D341Med (cell line): ENCODE measurements around the gene CELF2.

ENCODE experiments used
- DNase-seq: peaks from one replicate; pipeline ENCODE4 v3.0.0; 2012; ENCODE audit warnings: low spot score

The CELF2 gene

DNA sequence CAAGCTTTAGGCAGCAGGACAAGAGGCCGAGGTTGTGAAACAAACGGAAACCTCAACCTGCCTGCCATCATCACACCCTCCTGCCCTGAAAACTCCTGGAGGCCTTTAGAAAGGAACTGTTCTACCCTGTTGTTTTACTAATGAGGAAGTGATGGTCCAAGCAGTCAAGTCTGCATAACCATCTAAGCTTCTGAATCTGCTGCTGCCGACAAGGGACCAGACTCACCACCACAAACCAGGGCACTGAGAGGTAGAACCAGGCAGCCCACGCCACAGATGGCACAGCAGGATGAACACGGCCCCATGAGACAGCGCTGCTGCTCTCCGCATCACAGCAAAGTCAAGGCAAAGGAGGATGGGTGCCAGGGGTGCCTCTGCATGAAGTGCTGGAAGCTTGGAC is 209.4 kb downstream of the CELF2 start:
- no peak for DNase-seq

GRCh38 chr10:11229893-11230292 is 212.2 kb downstream of the CELF2 start:
- DNase-seq = no peak

DNA sequence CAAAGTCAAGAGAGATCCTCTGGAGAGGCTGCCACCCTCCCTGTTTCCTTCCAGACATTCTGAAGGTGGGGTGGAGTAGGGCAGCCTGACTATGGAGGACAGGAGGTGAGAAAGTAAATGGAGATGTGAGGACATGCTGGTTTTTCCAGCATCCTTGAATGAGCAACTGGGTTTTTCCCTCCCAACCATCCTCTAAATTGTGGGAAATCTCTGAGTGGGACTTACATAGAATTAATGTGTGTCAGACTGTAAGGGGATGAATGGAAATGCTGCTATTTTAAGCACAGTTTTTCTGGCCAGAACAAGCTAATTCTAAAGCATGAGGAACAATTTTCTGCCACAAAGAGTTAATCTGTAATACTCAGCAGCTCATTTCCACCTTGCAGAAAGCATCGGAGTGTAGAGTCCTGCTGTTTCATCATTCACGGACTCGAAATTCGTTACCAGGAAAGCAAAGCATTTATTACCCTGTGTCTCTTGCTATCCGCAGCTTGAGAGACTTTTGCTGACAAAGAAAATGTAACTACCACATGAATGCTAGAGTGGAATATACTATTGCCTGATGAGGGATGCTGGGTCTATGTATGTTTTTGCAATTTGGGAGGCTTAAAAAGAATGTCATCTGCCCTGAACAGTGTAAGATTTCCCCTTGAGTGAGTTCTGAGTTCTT is 213.0 kb downstream of the CELF2 start:
- no peak for DNase-seq

GRCh38 chr10:11231285-11231684 is 213.6 kb downstream of the CELF2 start:
- no peak for DNase-seq

DNA sequence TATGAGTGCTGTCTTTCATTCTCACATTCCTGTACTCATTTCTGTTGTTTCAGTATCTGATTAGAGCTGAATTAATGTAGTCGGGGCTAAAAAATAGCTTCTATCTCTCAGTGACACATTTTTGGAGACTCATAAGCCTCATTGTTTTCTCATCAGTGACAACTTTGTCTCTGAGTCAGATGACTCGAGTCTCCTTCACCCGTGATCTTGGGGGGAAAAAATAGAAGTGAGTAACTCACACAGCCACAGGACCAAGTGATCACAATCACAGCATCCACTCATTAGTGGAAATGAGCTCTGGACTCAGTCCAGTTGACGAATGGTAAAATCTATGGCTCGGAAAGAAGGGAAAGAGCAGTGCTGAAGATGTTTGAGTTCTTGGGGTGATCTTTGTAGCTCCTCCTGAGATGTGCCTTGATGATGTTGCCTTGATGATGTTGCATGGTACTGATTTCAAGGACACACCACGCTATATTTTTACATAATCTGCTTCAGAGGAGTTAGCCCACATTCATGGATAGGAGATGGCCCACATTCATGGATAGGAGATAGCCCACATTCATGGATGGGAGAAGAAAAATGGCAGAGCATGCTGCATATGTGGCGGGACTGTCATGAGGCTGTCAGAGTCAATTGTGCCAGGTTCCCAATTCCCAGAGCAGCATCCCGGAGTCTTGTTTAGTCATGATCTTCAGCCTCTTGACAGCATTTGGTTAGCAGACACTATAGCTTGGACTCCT is 214.7 kb downstream of the CELF2 start:
- no peak for DNase-seq

DNA sequence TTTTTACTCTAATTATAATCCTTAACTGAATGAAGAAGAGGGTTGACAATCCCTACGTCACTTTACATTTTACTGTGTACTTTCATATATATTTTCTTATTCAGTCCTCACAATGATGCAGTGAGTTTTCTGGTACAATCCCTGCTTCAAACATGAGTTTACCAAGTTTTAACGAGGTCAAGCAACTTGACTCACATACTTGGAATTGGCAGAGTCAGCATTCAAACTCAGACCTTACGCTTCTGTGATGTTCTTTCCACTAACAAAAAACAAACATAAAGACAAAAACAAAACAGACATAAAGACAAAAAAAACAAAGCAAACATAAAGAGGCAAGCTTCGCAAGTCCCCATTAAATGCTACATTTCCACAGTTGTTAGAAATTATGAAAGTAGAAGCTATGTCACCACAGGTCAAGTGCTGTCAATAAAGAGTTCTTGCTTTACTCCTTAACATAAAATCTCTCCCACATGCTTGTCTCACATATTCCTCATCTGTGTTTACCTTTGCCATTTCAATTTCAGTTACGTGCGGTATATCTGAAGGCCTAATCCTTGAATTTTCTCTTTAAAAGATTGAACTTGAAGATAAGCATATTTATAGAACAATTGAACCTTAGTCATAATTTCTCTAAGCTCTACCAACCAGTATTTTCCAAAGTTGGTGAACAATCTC is 217.3 kb downstream of the CELF2 start:
- DNase-seq = no peak

DNA sequence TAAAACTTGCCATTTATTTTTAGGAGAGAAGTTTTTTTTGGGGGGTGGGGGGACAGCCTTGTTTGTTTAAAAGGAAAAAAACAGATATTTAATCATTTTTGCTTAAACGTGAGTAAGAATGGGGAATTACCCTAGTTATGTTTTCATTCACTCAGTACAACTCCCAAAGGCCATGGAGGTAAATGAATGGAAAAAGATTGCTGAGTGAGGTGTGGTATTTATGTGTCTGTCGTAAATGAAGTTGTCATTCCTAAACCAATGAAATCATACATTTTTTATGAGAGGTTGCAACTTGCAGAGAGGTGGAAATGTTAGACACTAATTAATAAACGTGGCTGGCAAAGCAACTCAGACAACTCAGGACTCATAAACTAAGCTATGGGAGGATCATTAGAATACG is 218.1 kb downstream of the CELF2 start:
- DNase-seq = no peak

- DNase-seq = no peak
Measured at GRCh38 chr10:11236234-11236633, 218.6 kb downstream of the CELF2 start.

DNA sequence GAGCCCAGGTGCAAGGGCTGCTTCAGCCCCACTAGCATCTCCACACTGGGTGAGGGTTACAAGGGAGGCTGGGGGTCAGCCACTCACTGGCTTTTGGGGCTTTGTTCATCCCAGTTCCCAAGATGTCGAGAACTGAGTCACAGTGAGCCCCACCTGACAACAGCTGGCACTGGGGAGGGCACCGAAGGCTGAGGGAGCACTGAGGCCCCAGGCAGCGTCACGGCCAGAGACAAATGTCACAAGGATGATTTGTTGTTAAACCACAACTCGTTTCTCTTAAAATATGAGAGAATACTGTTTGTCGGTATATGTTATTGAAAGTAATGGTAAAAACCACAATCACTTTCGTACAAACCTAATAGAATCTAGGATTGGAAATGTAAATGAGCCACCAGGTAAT is 219.9 kb downstream of the CELF2 start:
- DNase-seq = no peak

DNA sequence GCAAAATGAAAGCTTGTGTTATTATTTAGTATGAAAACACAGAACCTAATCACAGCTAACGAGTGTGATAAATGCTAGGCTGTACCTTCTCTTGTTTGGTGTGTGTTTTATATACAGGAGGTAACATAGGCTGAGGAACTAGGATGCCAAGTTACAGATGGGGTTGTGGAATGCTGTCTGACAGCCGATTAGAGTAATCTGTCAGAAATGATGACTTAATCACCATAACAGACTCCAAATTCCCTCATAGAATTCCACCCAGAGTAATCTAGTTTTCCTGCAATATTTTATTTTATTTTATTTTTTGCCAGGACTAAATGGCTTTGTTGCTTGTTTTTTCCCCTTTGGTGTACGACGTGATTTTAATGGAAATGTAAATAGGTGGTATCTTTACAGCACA is 221.2 kb downstream of the CELF2 start:
- DNase-seq = no peak

GRCh38 chr10:11240641-11241040 is 223.0 kb downstream of the CELF2 start:
- DNase-seq = no peak

- DNase-seq = no peak
Measured at GRCh38 chr10:11242443-11243387, 225.0 kb downstream of the CELF2 start.

- DNase-seq = no peak
Measured at GRCh38 chr10:11243425-11244222, 226.0 kb downstream of the CELF2 start.

- no peak for DNase-seq
Measured at GRCh38 chr10:11245095-11245479, 227.4 kb downstream of the CELF2 start.

GRCh38 chr10:11245510-11245909 is 227.8 kb downstream of the CELF2 start:
- no peak for DNase-seq

GRCh38 chr10:11245981-11246590 is 228.4 kb downstream of the CELF2 start:
- DNase-seq = no peak

DNA sequence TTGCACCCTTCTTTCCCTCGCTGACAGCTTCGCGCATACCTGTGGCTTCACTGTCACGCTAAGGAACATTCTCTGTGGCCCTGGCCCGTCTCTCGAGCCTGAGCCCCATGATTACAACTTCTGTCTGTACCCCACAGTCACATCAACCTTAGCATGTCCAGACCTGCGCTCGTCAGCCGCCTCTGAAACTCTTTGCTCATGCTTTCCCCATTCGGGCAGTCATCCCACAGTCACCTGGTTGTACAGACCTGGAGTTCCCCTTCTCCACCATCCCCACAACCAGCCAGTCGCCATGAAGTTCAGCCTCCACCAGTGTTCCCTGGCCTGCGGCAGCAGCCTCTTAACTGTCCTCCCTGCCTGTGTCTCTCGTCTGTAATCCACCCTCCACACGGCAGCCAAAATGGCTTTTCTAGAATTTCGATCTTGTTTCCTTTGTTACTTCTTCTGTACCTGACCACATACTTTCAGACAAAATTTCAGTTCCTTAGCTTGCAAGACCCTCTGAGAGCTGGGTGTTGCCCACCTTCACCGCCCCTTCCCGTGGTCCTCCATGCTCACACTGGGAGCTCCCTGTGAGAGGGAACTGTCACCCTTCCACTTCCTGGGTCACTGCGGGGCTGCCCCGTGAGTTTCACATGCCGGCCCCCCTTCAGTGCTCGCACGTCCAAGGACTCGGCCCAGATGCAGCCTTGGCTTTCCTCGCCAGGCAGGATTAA is 229.2 kb downstream of the CELF2 start:
- no peak for DNase-seq

DNA sequence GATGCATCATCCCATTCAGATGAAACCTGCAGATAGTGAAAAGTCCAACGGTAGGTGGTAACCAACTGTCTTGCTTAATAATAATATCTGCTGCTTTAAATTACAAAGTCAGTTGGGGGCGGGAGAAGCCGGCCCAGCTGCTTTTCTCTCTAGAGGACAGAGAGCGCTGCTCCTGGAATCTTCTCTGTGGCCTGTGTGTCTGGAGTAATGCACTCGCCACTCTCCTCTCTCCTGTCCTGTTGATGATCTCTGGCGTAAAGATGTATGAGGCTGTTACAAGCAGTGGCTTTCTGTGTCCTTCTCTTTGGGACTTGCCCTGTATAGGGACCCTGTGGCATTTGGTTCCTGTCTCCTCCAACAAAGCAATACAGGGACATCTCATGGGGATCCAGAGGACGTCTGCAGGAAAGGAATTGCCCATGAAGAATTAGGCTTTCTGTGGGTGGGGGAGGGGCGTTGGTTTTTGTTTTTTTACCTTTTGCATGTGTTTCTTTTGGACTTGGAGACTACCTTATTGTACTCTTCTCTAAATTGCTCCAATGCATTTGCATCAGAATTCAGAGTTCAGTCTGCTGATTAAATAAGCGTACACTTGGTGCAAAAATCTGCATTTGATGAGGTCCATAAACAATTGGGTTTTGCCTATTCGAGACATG is 231.6 kb downstream of the CELF2 start:
- no peak for DNase-seq

- DNase-seq = no peak
Measured at GRCh38 chr10:11249808-11250195, 232.1 kb downstream of the CELF2 start.

DNA sequence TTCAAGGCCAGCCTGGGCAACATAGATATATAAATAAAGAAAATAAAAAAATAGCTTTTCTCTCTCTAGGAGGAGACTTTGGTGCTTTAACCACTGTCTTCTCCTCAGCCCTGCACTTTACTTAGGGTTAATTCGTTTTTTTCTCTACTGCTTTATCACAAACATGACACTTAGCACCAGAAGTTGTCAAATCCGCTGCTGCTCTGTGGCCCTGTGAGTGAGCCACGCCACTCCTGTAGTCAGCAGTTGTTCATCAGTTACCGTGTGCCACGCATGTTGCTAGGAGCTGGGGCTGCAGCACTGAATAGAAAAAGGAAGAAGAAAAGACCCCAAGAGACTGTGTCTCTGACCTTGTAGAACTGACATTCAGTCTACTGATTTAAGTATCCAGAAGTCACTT is 232.6 kb downstream of the CELF2 start:
- DNase-seq = no peak
